Spleen (tissue), 7 donors: ENCODE measurements around the gene MGAT4B.

Experiments
- POLR2A ChIP-seq, 3 donors: fragments of 450-650 bp; IDR thresholded peaks; one replicate each; pipeline ENCODE4 v1.5.1; 2017; ENCODE audit warnings: antibody characterized with exemption in 3 of 3, mild to moderate bottlenecking in 1 of 3
- TF ChIP-seq, protein P1 (sequence below), 11 experiments: fragments of 200-600 bp in 7 of 11; fragments of 450-650 bp in 4 of 11; sonication (generic) in 4 of 11; IDR thresholded peaks in 8 of 11; conservative IDR thresholded peaks in 3 of 11; 1 replicate in 7 of 11; 2 replicates in 4 of 11; pipeline versions ENCODE4 v1.4.0 to v1.8.0; 2016 to 2021; ENCODE audit warnings: antibody characterized with exemption in 11 of 11, inconsistent platforms in 4 of 11, mild to moderate bottlenecking in 1 of 11
- donor health status: DM: no; HTN: no; CAD: no; lungs with moderate emphysema.
- donor health status: DM: no; HTN: no; CAD: no.
- donor health status: DM: no; HTN: no; CAD: no.

DNA sequence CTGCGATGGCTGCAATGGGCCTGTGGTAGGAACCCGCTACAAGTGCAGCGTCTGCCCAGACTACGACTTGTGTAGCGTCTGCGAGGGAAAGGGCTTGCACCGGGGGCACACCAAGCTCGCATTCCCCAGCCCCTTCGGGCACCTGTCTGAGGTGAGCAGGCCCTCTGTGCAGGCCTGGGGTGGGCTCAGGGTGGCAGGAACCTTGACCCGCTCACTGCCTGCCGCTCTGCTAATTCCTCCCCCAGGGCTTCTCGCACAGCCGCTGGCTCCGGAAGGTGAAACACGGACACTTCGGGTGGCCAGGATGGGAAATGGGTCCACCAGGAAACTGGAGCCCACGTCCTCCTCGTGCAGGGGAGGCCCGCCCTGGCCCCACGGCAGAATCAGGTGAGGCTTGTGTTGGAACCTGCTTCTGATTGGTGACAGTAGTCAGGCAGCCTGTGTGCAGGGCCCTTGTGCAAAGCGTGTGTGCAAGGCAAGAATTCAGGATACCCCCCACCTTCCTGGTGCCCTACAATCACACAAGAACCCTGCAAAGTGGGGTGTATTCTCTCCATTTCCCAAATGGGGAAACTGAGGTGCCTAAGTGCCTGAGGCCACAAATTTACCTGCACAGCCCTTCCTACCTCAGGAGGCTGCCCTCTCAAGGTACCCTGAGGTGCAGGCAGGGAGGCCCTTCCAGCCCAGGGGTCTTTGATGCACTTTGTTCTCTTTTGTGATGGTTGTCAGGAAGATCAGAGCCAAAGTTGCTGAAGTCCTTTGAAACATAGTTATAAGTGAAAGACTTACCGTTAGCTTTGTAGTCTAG is 17.5 kb upstream of the MGAT4B start:
- TF ChIP-seq, protein P1, sequence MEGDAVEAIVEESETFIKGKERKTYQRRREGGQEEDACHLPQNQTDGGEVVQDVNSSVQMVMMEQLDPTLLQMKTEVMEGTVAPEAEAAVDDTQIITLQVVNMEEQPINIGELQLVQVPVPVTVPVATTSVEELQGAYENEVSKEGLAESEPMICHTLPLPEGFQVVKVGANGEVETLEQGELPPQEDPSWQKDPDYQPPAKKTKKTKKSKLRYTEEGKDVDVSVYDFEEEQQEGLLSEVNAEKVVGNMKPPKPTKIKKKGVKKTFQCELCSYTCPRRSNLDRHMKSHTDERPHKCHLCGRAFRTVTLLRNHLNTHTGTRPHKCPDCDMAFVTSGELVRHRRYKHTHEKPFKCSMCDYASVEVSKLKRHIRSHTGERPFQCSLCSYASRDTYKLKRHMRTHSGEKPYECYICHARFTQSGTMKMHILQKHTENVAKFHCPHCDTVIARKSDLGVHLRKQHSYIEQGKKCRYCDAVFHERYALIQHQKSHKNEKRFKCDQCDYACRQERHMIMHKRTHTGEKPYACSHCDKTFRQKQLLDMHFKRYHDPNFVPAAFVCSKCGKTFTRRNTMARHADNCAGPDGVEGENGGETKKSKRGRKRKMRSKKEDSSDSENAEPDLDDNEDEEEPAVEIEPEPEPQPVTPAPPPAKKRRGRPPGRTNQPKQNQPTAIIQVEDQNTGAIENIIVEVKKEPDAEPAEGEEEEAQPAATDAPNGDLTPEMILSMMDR (IDR thresholded peaks at IDR 0.05 in 8 of 11, conservative IDR thresholded peaks at IDR 0.05 in 3 of 11) = no peak
- no peak for TF ChIP-seq POLR2A (IDR thresholded peaks at IDR 0.05)
